Measurements from ENCODE around the gene ADARB2.

ADARB2 gene

DNA sequence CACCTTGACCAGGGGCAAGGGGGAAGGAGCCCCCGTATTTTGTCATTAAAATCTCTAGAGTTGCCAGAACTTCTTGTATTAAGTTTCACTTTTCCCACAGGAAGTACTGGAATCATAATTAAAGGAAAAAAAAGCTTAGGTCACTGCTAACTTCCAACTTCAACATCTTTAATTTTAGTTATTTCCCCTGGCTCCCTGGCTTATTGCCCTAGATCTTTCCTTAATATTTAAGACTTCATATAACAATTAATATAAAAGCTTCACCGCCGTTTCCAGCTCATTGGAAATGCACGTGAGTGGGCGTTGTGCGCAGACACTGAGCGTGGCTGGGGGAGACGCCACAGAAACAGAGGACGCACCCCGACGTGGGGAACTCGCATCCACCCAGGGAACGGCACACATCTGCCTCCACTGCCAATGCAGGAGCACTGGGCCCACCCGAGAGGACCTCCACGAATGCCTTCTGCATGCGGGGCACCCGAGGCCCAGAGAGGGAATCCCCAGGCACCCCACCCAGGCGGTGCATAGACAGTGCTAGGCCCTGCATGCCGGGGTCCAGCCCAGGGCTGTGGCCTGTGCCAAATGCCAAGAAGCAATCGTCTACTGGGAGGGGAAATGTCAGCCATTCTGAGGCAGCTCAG is 72.2 kb downstream of the ADARB2 start:
- TF ChIP-seq ZFX (IDR thresholded peaks at IDR 0.05; ENCODE audit: borderline replicate concordance), result no peak
- TF ChIP-seq, protein P1, sequence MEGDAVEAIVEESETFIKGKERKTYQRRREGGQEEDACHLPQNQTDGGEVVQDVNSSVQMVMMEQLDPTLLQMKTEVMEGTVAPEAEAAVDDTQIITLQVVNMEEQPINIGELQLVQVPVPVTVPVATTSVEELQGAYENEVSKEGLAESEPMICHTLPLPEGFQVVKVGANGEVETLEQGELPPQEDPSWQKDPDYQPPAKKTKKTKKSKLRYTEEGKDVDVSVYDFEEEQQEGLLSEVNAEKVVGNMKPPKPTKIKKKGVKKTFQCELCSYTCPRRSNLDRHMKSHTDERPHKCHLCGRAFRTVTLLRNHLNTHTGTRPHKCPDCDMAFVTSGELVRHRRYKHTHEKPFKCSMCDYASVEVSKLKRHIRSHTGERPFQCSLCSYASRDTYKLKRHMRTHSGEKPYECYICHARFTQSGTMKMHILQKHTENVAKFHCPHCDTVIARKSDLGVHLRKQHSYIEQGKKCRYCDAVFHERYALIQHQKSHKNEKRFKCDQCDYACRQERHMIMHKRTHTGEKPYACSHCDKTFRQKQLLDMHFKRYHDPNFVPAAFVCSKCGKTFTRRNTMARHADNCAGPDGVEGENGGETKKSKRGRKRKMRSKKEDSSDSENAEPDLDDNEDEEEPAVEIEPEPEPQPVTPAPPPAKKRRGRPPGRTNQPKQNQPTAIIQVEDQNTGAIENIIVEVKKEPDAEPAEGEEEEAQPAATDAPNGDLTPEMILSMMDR (IDR thresholded peaks at IDR 0.05), result no peak
- H3K27ac ChIP-seq, result no peak overlapping the region

DNA sequence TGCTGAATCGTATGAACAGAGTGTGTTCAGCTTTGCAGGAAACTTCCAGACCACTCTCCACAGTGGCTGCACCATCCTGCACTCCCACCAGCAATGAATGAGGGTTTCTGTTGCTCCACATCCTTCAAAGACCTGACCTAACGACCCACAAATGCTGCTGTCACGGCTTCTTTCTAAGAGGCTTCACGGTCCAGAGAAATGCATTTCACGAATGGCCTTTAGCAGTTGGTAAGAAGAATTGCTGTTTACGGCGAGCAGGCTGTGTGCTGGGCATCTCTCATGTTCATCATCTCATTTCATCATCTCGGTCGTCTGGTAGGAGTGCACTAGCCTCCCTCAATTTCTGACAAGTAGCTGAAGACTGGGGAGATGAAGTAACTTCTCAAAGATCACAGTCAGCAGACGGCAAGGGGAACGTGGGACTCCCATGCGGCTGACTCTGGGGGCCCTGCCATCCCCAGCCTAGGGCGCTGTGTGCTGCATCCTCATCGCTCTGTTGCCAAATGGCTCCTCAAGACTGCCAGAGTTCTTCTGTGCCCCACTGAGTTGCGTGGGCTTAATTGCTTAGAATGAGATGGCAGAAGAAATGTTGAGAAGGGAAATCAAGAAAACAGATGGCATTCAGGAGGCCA is 72.9 kb downstream of the ADARB2 start:
- TF ChIP-seq, protein P1 (IDR thresholded peaks at IDR 0.05), result no peak
- TF ChIP-seq ZFX (IDR thresholded peaks at IDR 0.05; ENCODE audit: borderline replicate concordance), result no peak
- H3K27ac ChIP-seq, result no peak overlapping the region

DNA sequence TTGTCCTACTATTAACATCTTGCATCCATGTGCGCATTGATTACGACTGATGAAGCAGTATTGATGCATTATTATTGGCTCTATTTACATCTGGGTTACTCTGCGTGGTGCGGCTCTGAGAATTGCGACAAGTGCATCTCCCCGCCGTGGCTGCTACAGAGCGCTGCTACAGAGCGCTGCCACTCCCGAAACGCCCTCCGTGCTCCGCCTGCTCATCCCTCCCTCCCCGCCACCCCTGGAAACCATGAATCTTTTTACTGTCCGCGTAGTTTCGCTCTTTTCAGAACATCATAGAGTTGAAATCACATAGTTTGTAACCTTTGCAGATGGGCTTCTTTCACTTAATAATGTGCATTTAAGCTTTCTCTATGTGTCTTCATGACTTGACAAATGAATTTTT is 74.1 kb downstream of the ADARB2 start:
- H3K27ac ChIP-seq, result no peak overlapping the region
- TF ChIP-seq, protein P1 (IDR thresholded peaks at IDR 0.05), result no peak
- no peak for TF ChIP-seq ZFX (IDR thresholded peaks at IDR 0.05; ENCODE audit: borderline replicate concordance)

DNA sequence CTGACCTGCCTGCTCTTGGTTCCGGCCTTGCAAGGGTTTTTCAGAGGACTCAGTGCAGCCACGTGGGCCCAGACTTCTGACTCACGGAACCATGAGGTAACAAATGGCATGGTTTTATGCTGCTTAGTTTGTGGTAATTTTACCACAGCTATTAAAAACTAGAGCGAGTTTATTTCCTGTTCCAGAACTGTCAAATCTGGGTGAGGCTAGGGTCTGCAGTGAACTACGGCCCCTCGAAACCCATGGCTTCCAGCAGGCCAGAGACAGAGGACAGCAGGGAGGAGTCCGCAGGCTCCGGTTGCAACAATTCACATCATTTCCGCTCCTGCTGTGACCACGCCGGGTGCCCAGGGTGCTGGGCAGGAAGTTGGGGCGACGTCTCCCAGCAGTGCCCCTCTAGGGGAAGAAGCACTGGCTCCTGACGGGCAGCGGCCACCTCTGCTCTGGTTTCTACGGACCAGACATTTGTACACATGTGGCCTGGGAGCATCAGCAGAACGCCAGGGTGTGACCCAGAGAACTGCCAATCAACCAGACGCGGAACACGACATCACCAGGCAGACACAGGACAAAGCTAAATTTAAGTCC is 74.8 kb downstream of the ADARB2 start:
- no peak overlapping the region for H3K27ac ChIP-seq
- TF ChIP-seq ZFX (IDR thresholded peaks at IDR 0.05; ENCODE audit: borderline replicate concordance), result no peak
- TF ChIP-seq, protein P1 (IDR thresholded peaks at IDR 0.05), result no peak

DNA sequence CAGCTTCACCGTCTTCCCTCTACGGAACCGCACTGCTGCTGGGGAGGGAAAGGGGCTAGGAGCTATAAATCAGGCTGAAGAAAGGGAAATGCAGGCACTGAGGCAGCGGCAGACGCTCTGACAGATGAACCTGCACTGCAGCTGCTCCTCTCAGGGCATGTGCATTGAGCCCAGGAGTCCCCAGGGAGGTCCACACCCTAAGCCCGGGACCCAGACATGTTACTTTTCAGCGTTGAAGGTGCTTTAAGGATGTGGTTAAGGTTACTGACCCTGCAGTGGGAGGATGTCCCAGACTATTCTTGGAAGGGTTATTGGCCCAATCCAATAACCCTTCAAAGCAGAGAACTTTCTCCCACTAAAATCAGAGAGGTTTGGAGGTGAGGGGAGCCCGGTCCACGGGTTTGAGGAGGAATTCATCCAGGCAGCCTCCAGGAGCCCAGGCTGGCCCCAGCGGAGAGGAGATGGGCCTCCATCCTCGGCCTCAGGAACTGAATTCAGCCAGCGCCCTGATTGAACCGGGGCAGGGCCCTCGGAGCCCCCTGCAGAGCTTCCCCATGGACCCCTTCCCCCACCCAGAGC is 75.4 kb downstream of the ADARB2 start:
- no peak for TF ChIP-seq ZFX (IDR thresholded peaks at IDR 0.05; ENCODE audit: borderline replicate concordance)
- TF ChIP-seq, protein P1 (IDR thresholded peaks at IDR 0.05), result no peak

GRCh38 chr10:1661416-1661815 is 75.9 kb downstream of the ADARB2 start:
- no peak overlapping the region for H3K27ac ChIP-seq
- TF ChIP-seq ZFX (IDR thresholded peaks at IDR 0.05; ENCODE audit: borderline replicate concordance), result no peak
- TF ChIP-seq, protein P1 (IDR thresholded peaks at IDR 0.05), result no peak

More for the DNA sequence above, 75.4 kb downstream of the ADARB2 start:
- no peak overlapping the region for H3K27ac ChIP-seq

- H3K27ac ChIP-seq, result no peak overlapping the region
Measured at GRCh38 chr10:1660815-1661214, 76.5 kb downstream of the ADARB2 start.

More at GRCh38 chr10:1660815-1661214, 76.5 kb downstream of the ADARB2 start:
- no peak for TF ChIP-seq ZFX (IDR thresholded peaks at IDR 0.05; ENCODE audit: borderline replicate concordance)
- TF ChIP-seq, protein P1 (IDR thresholded peaks at IDR 0.05), result no peak
